GM21381 (cell line): ENCODE data around the gene CEP83.
"Not testable (repeated sequence)": the region's sequence is repeated elsewhere in the genome, so short reads cannot be mapped to it uniquely, and the experiment has no call there.

Source experiments
- ATAC-seq: cut with Tn5 transposase; IDR thresholded peaks from one replicate; pipeline ENCODE4 v1.9.1; 2021; ENCODE audit warnings: mild to moderate bottlenecking, moderate library complexity; ENCODE audit not compliant: unreplicated experiment

CEP83 gene

DNA sequence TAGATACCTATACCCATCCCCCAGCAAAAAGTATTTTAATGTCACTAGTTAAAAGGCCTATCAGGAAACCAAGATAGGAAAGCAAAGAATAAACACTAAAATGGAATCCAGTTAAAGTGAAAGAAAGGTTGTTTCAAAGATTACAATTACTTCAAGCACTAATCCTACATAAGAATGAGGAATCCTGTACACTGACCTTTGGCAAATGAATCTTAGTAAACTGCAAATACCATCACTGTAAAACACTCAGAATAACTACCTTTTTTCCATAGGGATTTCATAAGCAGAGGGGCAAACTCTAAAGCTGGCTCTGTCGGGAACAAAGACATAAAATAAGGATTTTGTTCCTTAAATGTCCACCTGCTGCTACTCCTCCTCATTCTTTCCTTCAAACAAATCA is 25.9 kb downstream of the CEP83 start:
- no peak for ATAC-seq

DNA sequence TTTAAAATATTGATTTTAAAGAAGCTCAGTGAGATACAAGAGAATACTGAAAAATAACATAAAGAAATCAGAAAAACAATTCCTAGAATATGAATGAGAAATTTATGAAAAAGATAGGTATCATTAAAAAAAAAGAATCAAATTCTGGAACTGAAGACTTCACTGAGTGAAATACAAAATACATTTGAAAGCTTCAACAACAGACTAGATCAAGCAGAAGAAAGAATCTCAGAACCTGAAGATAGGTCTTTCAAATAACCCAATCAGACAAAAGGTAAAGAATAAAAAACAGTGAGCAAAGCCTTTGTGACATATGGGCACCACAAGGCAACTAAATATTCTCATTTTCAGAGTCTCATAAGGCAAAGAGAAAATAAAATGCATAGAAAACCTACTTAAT is 29.4 kb downstream of the CEP83 start:
- no peak for ATAC-seq

DNA sequence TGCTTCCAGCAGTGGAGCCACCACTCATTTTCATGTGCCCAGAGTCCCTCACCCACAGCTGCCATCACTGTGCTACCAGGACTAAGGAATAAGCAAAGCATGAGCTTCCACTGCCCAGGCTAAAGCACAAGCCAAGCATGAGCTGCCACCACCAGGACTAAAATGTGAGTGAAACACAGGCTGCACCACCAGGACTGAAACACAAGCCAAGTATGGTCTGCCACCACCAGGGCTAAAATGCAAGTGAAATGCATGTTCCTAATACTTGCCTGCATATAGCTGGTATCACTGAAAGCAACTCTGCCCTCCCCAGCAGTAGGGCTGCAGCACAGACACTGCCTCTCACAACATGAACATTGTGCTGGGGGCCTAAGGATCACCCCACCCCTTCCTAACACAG is 30.0 kb downstream of the CEP83 start:
- ATAC-seq = no peak

DNA sequence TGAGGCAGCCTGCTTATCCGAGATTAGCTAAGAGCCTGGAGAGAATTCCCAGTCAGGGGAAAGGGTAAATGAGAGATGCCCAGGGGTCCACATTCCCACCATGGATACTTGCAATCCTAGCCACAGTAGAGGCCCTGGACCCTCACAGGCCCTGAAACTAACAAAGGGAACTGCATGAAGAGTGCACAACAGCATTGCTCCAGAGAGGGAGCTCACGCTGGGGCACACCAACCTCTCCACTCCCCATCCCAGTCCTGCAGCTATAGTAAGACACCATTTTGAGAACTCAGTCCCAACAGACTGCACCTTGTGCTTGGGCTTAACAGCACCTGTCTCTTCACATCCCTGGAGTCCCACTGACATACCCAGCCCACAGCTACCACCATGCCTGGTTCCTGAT is 30.5 kb downstream of the CEP83 start:
- ATAC-seq = no peak

DNA sequence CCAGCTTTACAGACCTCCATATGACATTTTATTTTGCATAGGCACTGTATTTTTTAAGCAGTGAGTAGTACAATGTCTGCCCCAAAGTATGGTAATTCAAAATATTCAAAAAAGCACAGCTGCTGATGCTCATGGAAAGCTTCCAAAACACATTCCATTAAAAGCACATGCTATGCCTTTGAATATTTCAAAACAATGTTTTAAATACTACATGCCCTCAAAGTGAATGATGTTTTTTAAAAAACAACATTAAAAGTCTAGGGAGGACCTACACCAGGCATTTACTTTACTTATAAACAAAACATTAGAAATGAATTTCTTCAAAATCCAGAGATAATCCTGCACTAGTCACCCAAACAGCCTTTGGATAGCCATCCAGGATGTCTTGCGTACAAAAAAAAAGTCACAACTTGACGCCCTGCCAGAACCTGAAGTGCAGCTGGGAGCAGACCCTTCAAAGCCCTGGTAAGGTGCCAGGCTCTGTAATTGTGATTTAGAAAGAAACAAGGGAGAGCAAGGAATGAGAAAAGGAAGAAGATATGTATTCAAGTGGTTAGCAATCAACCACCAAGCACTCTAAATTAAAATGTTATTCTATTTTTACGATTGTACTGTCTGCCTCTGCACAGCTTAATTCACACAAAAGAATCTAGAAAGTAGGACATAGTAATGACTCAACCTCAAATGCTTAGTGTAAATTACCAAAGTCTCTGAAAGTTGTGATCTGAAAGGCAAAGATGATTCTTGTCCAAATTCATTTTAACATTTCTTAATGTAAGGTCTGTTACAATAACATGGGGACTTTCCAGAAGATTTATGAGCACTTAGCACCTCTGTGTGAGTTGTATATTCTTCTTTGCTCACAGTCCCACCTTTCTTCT is 31.9 kb downstream of the CEP83 start:
- ATAC-seq = no peak

DNA sequence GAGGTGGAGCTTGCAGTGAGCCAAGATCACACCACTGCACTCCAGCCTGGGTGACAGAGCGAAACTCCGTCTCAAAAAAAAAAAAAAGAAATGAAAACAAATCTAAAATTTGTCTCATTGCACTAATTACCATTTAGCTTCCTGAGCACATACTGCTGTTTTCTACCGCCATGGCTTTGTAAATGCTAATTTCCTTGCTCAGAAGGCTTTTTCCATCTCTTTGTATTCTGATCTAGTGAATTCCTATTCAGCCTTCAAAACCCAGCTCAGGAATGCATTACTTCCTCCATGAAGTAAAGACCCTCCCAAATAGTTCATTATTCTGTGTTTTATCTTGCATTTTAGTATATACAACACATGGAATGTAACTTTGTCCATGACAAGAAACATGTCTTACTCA is 33.6 kb downstream of the CEP83 start:
- ATAC-seq = no peak

DNA sequence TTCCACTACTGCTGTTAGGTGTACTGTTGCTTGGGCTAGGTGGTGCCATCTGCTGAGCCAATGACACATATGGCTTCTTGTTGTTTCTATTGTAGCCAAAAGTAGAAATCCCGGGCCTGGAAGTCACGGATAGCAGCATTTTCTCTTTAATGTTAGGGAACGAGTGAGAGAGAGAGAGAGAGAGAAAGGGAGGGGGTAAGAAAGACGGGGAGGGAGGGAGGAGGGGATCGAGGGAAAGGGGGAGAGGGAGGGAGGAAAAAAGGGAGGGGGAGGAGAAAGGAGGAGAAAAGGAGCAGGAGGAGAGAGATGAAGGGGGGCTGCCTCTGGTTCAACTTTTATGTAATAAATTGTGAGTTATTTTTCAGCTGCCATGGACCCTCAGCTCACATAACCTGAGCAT is 34.8 kb downstream of the CEP83 start:
- not testable (repeated sequence) for ATAC-seq

DNA sequence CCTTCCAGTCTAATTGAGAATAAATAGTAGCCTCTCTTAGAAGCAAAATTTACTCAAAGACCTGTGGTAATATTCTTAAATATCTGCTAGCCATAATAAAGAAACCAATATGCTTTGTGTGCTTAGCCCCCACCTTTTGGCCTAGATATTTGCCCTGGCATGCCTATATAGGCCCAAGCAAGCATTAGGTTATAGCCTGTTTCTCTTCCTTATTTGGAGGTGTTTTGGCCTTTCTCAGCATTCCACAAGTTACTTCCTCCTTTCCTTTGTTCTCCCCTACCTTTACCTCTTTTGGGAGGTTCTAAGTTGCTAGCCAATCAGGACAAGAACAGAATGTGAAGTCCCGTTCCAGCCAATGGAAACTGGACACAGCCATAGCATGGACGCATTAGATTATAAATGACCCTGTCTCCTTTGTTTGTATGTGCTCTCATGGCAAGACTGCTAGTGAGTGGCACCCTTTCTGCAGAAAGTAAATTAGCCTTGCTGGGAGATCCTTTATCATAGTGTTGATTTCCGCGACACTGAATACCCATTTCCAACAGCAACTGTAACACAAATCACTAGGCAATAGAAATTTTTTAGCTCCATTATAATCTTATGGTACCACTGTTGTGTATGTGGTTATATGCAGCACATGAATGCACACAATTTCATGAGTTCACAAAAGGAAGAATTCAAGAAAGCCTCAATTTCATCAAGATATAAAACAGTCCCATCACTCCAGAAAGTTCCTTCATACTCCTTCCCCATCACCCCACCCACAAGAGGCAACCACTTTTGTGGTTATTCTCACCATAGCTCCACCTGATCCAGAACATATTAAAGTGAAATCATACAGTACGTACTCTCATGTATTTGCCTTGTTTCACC is 37.6 kb downstream of the CEP83 start:
- no peak for ATAC-seq

DNA sequence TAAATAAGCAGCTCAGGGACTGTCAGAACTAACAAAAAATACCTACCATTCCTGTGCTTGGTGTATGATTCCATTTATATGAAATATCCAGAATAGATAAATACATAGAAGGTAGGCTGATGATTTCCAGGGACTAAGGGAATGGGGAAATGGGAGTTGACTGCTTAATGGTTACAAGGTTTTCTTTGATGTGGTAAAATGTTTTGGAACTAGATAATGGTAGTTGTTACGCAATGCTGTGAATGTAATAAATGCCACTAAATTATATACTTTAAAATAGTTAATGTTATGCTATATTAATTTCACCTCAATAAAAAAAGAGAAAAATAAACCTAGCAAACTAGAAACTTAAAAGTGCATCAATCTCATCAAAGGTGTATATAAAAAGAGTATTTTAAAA is 41.1 kb downstream of the CEP83 start:
- ATAC-seq = no peak

DNA sequence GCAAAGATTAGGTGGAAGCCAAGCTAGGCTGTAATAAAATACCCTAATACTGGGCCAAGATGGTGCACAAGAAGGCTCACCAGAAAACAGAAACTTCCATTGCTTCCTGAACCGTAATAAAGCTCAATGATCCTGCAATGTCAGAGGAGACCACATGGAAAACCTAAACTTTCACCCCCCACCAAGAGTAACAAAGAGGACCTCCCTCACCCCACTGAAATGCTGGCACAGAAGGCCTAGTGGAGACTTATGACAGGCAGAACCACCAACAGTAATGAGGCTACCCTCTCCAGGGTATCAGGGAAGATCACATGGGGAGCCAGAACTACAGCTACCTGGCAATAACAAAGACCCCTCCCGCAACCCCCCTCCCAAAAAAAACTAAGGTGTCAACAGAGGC is 43.1 kb downstream of the CEP83 start:
- no peak for ATAC-seq

DNA sequence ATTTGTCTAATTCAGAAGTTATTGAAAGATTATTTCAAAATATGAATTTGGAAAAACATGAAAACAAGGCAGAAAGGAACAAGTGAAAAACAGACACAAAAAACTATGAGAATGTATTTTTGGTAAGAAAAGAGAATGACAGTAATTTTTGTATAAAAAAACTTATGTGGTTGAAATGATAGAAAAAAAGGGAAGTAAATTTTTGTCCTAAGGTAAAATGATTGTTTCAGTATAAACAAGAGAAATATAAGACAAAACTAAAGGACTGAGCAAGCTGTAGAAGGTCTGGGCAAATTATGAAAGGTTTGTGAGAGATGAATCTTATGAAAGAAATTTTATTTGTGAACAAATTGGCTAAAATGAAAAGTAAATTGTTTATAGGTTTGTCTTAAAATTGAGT is 44.6 kb downstream of the CEP83 start:
- ATAC-seq = no peak

DNA sequence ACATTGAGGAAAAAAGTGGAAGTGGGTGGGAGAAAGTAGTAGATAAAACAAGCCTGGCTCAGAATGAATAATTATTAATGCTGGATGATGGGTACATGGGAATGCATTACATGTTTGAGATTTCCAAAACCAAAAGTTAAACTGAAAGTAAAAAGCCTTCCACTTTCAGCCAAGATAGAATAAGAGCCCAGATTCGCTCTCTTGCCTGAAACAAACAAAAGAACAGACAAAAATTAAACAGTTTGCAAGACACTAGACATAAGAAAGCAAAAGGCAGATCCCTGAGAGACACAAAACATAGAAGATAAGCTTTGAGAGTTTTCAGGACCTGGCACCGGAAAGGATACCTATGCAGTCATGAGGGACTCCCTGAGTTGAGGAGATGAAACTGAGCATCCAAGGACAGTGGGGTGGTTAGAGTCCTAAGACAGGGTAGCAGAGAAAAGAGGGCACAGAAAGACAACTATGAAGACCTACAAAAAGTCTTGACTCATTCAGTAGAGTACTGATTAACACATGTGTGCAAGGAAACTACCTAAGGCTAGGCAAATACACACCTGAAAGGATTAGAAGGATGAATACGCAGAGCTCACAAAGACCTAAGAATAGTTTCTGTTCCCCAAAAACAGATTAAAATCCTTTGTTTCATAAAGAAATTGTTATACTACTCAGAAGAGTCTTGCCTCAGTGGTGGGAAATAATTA is 54.1 kb downstream of the CEP83 start:
- peak; percentile 68 for ATAC-seq

DNA sequence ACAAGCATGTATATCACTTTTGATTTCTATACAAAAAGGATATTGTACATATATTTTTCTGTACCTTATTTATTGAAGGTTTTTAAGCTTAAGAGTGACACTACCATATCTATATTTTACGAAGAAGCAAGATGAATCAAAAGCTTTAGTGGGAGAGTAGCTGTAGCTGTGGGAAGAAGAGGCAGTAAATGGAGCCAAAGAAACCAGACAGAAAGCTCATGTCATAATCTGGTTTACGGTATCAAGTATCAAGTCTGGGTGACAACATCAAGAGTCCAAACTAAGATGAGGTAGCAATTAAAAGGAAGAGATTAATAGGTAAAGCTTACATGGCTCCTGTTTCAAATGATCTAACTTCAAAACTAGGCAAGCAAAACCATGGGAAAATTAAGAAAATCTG is 54.8 kb downstream of the CEP83 start:
- ATAC-seq = no peak

DNA sequence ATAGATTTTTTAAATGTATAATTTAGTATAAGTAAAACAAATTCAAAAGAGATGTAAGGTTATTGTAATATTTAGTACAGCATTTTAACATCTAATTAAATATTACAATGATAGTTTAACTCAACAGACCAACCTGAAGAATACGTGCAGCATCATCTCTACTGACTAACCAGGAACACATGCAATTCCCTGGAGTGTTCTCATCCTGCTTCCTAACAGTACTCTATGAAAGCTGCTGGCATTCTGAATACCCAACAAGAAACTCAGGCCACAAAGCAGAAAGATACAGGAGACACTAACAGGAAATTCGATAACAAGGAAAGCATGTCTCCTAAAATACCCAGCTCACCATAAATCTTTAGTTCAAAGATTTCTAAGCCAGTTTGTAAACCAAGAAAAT is 58.3 kb downstream of the CEP83 start:
- no peak for ATAC-seq

DNA sequence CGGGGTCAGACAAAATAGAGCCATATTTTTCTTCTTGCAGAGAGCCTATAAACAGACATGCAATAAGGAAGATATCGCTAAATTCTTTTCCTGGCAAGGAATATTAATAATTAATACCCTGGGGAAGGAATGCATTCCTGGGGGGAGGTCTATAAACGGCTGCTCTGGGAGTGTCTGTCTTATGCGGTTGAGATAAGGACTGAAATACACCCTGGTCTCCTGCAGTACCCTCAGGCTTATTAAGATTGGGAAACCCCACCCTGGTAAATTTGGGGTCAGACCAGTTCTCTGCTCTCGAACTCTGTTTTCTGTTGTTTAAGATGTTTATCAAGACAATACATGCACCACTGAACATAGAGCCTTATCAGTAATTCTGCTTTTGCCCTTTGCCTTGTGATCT is 61.0 kb downstream of the CEP83 start:
- not testable (repeated sequence) for ATAC-seq

DNA sequence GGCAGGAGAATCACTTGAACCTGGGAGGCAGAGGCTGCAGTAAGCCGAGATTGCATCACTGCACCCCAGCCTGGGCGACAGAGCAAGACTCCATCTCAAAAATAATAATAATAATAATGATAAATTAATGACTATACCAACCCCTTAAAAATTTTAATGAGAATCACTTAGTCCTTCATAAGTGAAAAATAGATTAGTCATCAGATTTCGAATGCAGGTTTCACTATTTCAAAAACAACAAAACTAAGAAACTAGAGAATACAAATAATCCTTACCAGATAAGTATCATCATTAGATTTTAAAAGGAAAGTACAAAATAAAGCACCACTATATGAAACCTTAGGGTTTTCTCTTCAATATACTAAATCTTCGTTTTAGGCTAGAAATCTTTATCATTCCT is 62.3 kb downstream of the CEP83 start:
- no peak for ATAC-seq

DNA sequence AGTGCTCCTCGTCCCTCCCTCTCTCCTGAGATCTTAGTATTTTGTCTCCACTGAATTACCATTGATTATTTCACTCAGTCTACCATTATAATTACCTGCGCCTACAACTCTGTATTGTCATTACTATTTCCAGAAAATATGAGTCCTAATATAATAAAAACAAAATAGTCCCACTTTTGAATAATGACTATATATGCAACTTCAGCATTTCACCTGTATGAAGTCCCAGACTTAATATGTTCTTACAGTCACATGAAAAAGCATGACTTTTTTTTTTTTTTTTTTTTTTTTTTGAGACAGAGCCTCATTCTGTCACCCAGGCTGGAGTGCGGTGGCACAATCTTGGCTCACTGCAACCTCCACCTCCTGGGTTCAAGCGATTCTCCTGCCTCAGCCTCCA is 63.7 kb downstream of the CEP83 start:
- not testable (repeated sequence) for ATAC-seq

DNA sequence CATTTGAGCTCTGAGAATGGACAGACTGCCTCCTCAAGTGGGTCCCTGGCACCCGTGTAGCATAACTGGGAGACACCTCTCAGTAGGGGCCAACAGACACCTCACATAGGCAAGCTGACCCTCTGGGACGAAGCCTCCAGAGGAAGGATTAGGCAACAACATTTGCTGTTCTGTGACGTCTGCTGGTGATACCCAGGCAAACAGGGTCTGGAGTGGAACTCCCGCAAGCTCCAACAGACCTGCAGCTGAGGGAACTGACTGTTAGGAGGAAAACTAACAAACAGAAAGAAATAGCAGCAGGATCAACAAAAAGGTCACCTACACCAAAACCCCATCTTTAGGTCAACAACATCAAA is 69.6 kb downstream of the CEP83 start:
- ATAC-seq = no peak

DNA sequence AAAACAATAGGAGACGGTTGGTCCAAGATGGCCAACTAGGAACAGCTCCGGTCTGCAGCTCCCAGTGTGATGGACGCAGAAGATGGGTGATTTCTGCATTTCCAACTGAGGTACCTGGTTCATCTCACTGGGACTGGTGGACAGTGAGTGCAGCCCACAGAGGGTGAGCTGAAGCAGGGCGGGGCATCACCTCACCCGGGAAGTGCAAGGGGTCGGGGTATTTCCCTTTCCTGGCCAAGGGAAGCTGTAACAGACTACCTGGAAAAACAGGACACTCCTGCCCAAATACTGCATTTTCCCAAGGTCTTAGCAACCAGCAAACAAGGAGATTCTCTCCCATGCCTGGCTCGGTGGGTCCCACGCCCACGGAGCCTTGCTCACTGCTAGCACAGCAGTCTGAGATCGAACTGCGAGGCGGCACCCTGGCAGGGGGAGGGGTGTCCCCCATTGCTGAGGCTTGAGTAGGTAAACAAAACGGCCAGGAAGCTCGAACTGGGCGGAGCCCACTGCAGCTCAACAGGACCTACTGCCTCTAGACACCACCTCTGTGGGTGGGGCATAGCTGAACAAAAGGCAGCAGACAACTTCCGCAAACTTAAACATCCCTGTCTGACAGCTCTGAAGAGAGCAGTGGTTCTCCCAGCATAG is 70.1 kb downstream of the CEP83 start:
- not testable (repeated sequence) for ATAC-seq

DNA sequence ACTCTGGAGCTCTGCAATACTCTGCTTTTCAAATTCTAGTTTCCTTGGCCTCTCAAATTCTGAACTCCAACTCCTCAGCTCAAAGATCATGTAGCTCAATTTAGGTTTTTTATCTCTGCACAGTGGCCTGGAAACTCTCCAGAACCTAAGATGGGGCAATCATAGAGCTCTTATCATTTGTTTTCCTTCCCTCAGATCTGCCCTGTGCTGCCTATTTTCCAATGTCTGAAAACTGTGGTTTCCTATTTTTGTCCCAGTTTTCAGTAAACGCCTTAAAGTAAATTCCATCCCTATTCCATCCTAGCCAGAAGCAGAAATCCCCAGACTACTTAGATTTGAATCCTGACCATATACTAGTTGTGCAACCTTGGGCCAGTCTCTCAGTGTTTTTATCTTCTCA is 73.2 kb downstream of the CEP83 start:
- no peak for ATAC-seq

DNA sequence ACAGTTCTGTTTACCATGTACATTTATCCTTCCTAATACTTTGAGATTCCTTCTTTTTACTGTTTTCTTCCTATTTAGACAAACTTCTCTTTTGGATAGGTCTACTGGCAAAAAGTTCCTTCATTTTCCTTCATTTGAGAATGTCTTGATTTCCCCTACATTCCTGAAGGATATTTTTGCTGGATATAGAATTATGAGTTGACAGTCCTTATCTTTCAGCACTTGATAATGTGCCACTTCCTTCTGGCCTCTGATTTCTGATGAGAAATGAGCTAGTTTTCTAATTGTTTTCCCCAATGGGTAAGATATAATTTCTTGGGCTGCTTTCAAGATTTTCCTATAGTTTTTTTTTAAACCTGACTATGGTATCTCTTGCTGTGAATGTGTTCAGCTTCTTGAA is 75.6 kb downstream of the CEP83 start:
- no peak for ATAC-seq
